ENCODE results near the gene KCNMA1.

KCNMA1 gene

DNA sequence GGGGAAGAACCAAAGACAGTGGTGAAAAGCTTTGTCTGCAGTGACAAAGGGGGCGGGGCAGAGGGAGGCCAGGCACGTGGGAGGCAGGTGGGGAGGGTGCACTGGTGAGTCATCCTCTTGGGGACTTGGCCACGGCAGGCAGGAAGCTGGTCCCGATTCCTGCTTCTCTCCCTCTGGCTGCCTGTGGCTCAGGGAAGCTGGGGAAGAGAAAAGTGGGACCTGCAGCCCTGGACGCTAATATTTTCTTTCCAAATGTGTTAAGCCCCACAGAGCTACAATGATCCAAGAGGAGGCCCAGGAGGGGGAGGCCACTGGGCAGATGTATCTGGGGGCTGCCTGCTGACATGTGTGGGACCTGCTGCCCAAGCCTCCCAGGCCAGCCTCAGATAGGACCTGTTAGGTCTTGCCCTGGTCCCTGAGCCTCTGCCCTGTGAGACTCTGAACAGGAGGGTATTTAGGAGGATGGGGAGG lies 231.8 kb downstream of the KCNMA1 start:
- FAIRE-seq, result peak; percentile 89
- DNase-seq (ENCODE audit: insufficient read length, low spot score), result peak; percentile 83
- no peak for TF ChIP-seq POLR2A (IDR thresholded peaks at IDR 0.05; ENCODE audit: low read depth, low read length)

GRCh38 chr10:77404810-77405209 lies 232.8 kb downstream of the KCNMA1 start:
- TF ChIP-seq POLR2A (IDR thresholded peaks at IDR 0.05; ENCODE audit: low read depth, low read length), result no peak
- DNase-seq (ENCODE audit: insufficient read length, low spot score) (no peak), FAIRE-seq (no peak)

DNA sequence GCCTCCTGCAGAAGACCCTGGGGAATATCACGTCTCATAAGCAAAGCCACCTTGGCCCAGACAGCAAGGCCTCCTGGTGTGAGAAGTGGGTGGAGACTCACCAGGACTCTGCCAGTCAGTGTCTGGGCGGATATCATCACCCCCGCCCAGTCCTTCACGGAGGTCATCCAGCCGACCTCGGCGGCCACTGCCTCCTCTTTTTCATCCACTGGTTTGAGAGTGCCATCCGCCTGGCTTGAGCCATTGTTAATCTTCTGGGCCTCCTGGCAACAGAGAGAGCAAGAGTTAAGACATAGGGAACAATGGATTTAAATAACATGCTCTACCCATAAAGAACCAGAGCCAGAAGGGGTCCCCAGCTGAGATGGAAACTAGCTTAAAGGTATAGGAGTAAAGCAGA lies 233.8 kb downstream of the KCNMA1 start:
- no peak for FAIRE-seq
- no peak for TF ChIP-seq POLR2A (IDR thresholded peaks at IDR 0.05; ENCODE audit: low read depth, low read length)
- no peak for DNase-seq (ENCODE audit: insufficient read length, low spot score)

- no peak for TF ChIP-seq POLR2A (IDR thresholded peaks at IDR 0.05; ENCODE audit: low read depth, low read length)
- FAIRE-seq (no peak), DNase-seq (ENCODE audit: insufficient read length, low spot score) (no peak)
Measured at GRCh38 chr10:77401683-77402082, 235.9 kb downstream of the KCNMA1 start.

- DNase-seq (ENCODE audit: insufficient read length, low spot score), result no peak
- no peak for FAIRE-seq
- no peak for TF ChIP-seq POLR2A (IDR thresholded peaks at IDR 0.05; ENCODE audit: low read depth, low read length)
Measured at GRCh38 chr10:77400033-77400432, 237.6 kb downstream of the KCNMA1 start.

DNA sequence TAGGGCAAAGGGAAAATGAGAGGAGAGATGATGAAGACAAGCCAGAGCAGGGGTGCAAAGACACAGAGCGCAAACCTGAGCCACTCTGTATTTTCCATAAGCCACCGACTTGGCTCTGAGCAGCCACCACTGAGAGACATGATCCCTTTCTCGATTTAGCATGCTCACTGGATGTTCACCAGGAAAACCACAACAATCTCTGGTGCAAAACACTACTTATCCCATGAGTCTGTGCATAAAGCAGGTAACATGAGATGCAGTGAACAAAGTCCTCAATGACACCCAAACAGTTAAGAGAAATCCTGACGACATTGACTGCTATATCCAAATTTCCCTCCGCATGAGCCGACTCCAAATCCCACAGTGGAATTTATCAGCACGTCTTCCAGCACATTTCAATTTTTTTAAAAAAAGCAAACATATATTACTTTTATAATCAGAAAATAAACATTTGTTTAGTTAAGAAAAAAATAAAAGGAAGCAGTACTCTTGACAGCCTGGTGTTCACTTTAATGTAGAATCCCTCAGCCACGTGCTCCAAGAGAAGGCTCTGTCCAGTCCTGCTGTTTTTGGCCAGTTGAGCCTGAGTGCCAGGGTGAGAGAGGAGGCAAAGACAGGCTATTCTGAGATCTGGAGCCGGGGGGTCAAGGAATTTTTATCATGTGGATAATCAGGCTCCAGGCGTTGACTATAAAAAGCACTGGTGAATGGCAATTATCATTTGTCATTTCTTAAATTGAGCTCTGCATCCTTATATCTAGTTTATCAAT lies 238.4 kb downstream of the KCNMA1 start:
- TF ChIP-seq POLR2A (IDR thresholded peaks at IDR 0.05; ENCODE audit: low read depth, low read length), result no peak
- FAIRE-seq (no peak), DNase-seq (ENCODE audit: insufficient read length, low spot score) (no peak)

DNA sequence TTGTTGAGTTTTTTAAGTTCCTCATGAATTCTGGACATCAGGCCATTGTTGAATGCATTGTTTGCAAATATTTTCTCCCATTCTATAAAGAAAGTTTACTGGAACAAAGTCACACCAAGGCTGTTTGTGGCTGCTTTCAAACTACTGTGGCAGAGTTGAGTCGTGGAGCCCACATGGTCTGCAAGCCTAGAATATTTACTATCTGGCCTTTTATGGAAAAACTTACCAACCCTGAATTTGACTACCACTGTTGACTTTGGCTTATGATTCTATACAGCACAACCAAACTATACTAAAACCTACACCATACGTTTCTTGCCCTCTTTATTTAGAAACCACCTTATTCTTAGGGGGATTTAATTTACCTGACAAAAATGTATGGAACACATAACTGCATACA lies 239.1 kb downstream of the KCNMA1 start:
- DNase-seq (ENCODE audit: insufficient read length, low spot score) (no peak), FAIRE-seq (no peak)
- TF ChIP-seq POLR2A (IDR thresholded peaks at IDR 0.05; ENCODE audit: low read depth, low read length), result no peak

GRCh38 chr10:77397103-77397502 lies 240.5 kb downstream of the KCNMA1 start:
- TF ChIP-seq POLR2A (IDR thresholded peaks at IDR 0.05; ENCODE audit: low read depth, low read length), result no peak
- FAIRE-seq (no peak), DNase-seq (ENCODE audit: insufficient read length, low spot score) (no peak)

DNA sequence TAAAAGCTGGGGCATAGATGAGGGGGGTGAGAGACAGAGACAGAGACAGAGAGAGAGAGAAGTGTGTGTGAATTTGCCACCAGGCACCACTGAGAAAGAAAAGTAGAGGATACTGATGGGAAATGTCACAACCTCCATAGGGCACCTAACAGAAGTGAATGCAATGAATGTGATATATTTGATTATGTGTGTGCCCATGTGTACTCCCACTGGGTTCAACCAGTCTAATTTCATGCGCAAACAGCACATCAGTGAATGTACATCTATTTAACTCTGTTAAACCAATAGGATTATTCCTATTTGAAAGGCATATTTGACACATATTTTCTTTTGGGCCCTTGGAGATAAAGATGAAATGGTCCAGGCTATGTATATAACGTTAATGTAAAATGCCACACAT lies 241.3 kb downstream of the KCNMA1 start:
- no peak for TF ChIP-seq POLR2A (IDR thresholded peaks at IDR 0.05; ENCODE audit: low read depth, low read length)
- FAIRE-seq (no peak), DNase-seq (ENCODE audit: insufficient read length, low spot score) (no peak)

GRCh38 chr10:77393821-77394501 lies 243.6 kb downstream of the KCNMA1 start:
- DNase-seq (ENCODE audit: insufficient read length, low spot score) (no peak), FAIRE-seq (no peak)
- no peak for TF ChIP-seq POLR2A (IDR thresholded peaks at IDR 0.05; ENCODE audit: low read depth, low read length)

- FAIRE-seq, result no peak
- no peak for DNase-seq (ENCODE audit: insufficient read length, low spot score)
- TF ChIP-seq POLR2A (IDR thresholded peaks at IDR 0.05; ENCODE audit: low read depth, low read length), result no peak
Measured at GRCh38 chr10:77393411-77393810, 244.2 kb downstream of the KCNMA1 start.

DNA sequence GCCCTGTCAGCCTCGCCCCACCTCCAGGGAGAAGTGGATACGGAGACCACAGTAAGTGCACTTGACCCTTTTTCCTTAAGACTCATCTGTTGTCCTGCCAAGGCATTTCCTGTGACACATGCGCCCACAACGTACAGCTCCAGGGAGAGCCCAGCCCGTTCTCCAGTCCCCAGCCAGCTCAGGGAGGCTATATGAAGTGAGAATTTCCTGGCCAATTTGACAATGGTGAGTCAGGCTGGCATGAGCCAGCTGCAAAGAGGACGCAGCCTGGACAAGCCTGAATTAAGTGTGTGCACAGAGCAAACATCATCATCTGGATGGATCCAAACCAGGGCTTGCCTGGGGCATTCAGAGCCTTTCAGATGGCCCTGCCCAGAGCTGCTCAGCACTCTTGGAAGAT lies 244.8 kb downstream of the KCNMA1 start:
- TF ChIP-seq POLR2A (IDR thresholded peaks at IDR 0.05; ENCODE audit: low read depth, low read length), result no peak

GRCh38 chr10:77392236-77392721 lies 245.3 kb downstream of the KCNMA1 start:
- FAIRE-seq, result no peak
- TF ChIP-seq POLR2A (IDR thresholded peaks at IDR 0.05; ENCODE audit: low read depth, low read length), result no peak
- peak; percentile 58 for DNase-seq (ENCODE audit: insufficient read length, low spot score)

More for the DNA sequence above, 244.8 kb downstream of the KCNMA1 start:
- DNase-seq (ENCODE audit: insufficient read length, low spot score) (peak; percentile 95), FAIRE-seq (peak; percentile 99)

DNA sequence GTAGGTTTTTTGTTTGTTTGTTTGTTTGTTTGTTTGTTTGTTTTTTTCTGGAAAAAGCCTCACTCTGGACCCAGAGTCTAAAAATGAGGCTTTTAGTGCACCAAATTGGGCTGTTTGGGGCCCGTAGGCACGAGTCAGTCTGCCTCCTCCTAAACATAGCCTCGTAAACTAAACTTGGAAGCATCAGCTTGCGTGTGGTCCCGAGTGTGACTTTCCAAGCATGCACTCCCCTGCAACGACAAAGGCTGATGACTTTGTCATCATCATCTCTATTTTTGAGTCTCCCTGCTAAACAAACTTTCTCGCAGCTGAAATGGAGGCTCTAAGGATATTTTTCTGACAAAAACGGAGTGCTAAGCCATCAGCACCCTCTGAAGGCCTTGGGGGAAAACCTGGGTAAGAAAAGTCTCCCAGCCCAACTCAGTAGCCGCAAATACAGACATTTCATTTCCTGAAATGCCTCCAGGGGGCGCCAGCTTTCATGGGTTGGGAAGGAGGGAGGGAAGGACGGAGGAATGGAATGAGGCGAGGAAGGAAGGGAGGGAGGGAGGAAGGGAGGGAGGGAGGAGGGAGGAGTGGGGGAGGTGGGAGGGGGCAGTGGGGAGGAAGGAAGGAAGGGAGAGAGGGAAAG lies 245.9 kb downstream of the KCNMA1 start:
- DNase-seq (ENCODE audit: insufficient read length, low spot score) (peak; percentile 71), FAIRE-seq (no peak)
- TF ChIP-seq POLR2A (IDR thresholded peaks at IDR 0.05; ENCODE audit: low read depth, low read length), result no peak

All from H54 (cell line).